K562 (cell line): Measurements from ENCODE around the gene ZNF335. TPM values are rescaled to one million over a fixed set of nuclear protein-coding genes. Genes with fewer than 3 reads are reported as not detected.

ENCODE experiments used
- ADNP ChIP-seq: fragments of 200-800 bp; sonication (Bioruptor generic); IDR thresholded peaks from 2 replicates; pipeline ENCODE4 v1.6.1; 2016; ENCODE audit warnings: missing genetic modification characterization, missing compliant biosample characterization
- HDAC2 ChIP-seq: fragments of 450-650 bp; IDR thresholded peaks from 2 replicates; pipeline ENCODE4 v1.6.1; 2016; ENCODE audit warnings: mild to moderate bottlenecking
- HLTF ChIP-seq: fragments of 450-650 bp; IDR thresholded peaks from 2 replicates; pipeline ENCODE4 v1.6.1; 2016
- KLF10 ChIP-seq: fragments of 250-450 bp; sonication (Bioruptor Pico); IDR thresholded peaks from 2 replicates; pipeline ENCODE4 v1.6.1; 2021; ENCODE audit warnings: matching md5 sums
- MYNN ChIP-seq, 2 experiments: sonication (generic); formaldehyde crosslinking in 1 of 2; IDR thresholded peaks; 2 replicates each; pipeline versions ENCODE4 v1.5.0 to v1.6.1; 2016 to 2020; ENCODE audit warnings: antibody characterized with exemption in 1 of 2, missing genetic modification reagents in 1 of 2
- NCOA4 ChIP-seq: fragments of 450-650 bp; IDR thresholded peaks from 2 replicates; pipeline ENCODE4 v1.6.1; 2018; ENCODE audit warnings: mild to moderate bottlenecking; ENCODE audit not compliant: partially characterized antibody
- PPARD ChIP-seq: fragments of 250-450 bp; sonication (Bioruptor Pico); IDR thresholded peaks from 2 replicates; pipeline ENCODE4 v1.8.0; 2022; ENCODE audit warnings: inconsistent platforms, mild to moderate bottlenecking, moderate library complexity
- PTTG1 ChIP-seq: fragments of 450-650 bp; IDR thresholded peaks from 2 replicates; pipeline ENCODE4 v1.6.1; 2016; ENCODE audit warnings: low read depth, mild to moderate bottlenecking, missing genetic modification characterization, missing compliant biosample characterization
- SAP30 ChIP-seq: fragments of 200-600 bp; sonication (generic); IDR thresholded peaks from 2 replicates; pipeline ENCODE4 v1.6.1; 2012; ENCODE audit warnings: borderline replicate concordance, low read depth, mild to moderate bottlenecking, moderate library complexity, low read length, control low read depth, inconsistent platforms; ENCODE audit not compliant: insufficient read depth, poor library complexity, severe bottlenecking
- SMAD1 ChIP-seq: fragments of 150-350 bp; IDR thresholded peaks from 2 replicates; pipeline ENCODE4 v1.6.1; 2014; ENCODE audit warnings: low read length, low read depth; ENCODE audit not compliant: partially characterized antibody
- SMARCA5 ChIP-seq: fragments of 450-650 bp; IDR thresholded peaks from 2 replicates; pipeline ENCODE4 v1.6.1; 2016
- ZFP36 ChIP-seq: fragments of 150-350 bp; IDR thresholded peaks from 2 replicates; pipeline ENCODE4 v1.6.1; 2018; ENCODE audit warnings: low read length, low read depth; ENCODE audit not compliant: partially characterized antibody
- ZNF140 ChIP-seq: fragments of 250-450 bp; sonication (Bioruptor Pico); IDR thresholded peaks from 2 replicates; pipeline ENCODE4 v1.8.0; 2021; ENCODE audit warnings: moderate library complexity, mild to moderate bottlenecking, inconsistent platforms
- ZNF3 ChIP-seq: fragments of 250-450 bp; sonication (Bioruptor Pico); IDR thresholded peaks from 2 replicates; pipeline ENCODE4 v1.5.0; 2021; ENCODE audit warnings: mild to moderate bottlenecking, moderate library complexity
- polyA plus RNA-seq, 8 experiments: library from polyadenylated mRNA; depleted of rRNA in 4 of 8; stranded (reverse) in 5 of 8; unstranded in 3 of 8; fragments of >200 nt; fragmentation: Nextera tagmentation in 2 of 8; fragmentation: Illumina TruSeq in 1 of 8; extraction: Ambion mirVana in 2 of 8; extraction: Trizol in 1 of 8; gene quantifications; 2 replicates each; pipeline versions ENCODE4 v1.2.1 to v1.2.3, GENCODE V29; 2011 to 2014; ENCODE audit warnings: inconsistent platforms in 1 of 8, missing spikeins in 1 of 8
- total RNA-seq, 7 experiments: library from RNA; depleted of rRNA in 6 of 7; stranded (reverse); fragments of >200 nt in 6 of 7; fragmentation: Illumina TruSeq in 2 of 7; extraction: Trizol in 2 of 7; gene quantifications; 2 replicates each; pipeline versions ENCODE4 v1.2.1 to v1.2.3, GENCODE V29; 2011 to 2021; ENCODE audit warnings: low replicate concordance in 1 of 7
- TF ChIP-seq, protein P1 (sequence below): sonication (generic); formaldehyde crosslinking; IDR thresholded peaks from 2 replicates; pipeline ENCODE4 v1.8.0; 2022; ENCODE audit warnings: missing genetic modification reagents, mild to moderate bottlenecking, borderline replicate concordance
- TF ChIP-seq, protein P2 (sequence below): fragments of 450-650 bp; IDR thresholded peaks from 2 replicates; pipeline ENCODE4 v1.6.1; 2016; ENCODE audit warnings: missing biosample characterization, missing genetic modification characterization
- TF ChIP-seq, protein P3 (sequence below), 2 experiments: fragments of 250-450 bp in 1 of 2; fragments of 450-650 bp in 1 of 2; sonication (Bioruptor Pico) in 1 of 2; IDR thresholded peaks; 2 replicates each; pipeline versions ENCODE4 v1.6.1 to v1.8.0; 2016 to 2021; ENCODE audit warnings: mild to moderate bottlenecking in 2 of 2, moderate library complexity in 2 of 2, missing compliant biosample characterization in 1 of 2, missing genetic modification characterization in 1 of 2
- TF ChIP-seq, protein P4 (sequence below): conservative IDR thresholded peaks from 2 replicates; pipeline ENCODE4 v1.6.1; 2011; ENCODE audit warnings: low read depth, mild to moderate bottlenecking, low read length; ENCODE audit not compliant: control insufficient read depth
- TF ChIP-seq, protein P5 (sequence below), 2 experiments: fragments of 450-650 bp in 1 of 2; sonication (generic) in 1 of 2; formaldehyde crosslinking in 1 of 2; IDR thresholded peaks in 1 of 2; conservative IDR thresholded peaks in 1 of 2; 2 replicates each; pipeline versions ENCODE4 v1.6.1 to v1.8.1; 2016 to 2023; ENCODE audit warnings: mild to moderate bottlenecking in 2 of 2, moderate library complexity in 2 of 2, inconsistent platforms in 1 of 2, missing genetic modification reagents in 1 of 2
- TF ChIP-seq, protein P6 (sequence below), 2 experiments: fragments of 450-650 bp; conservative IDR thresholded peaks; 2 replicates each; pipeline ENCODE4 v1.6.1; 2017; ENCODE audit warnings: mild to moderate bottlenecking in 2 of 2, moderate library complexity in 2 of 2

Gene ZNF335
- total and polyA plus RNA-seq, 9 of the 15 experiments (the other 6 are each of a cell fraction or from before 2014, with no cell fraction given) = 0.39 to 16.0 (median 7.6) TPM

DNA sequence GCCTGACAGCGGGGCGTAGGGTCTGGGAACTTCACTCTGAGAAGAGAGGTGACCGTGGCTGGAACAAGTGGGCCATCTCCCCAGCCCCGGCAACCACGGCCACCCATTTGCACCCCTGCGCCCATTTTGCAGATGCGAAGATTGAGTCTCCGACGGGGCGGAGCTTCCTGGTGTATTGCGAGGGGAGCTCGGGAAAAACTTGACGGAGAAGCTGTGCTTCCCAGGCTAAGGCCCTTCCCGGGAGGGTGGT lies 653 bp downstream of the ZNF335 start (continued):
- TF ChIP-seq NCOA4 (peak; percentile 94), MYNN (IDR thresholded peaks at IDR 0.05) (no peak), MYNN (CRISPR knock-in tag; IDR thresholded peaks at IDR 0.05) (no peak), ZNF140 (0 out of 2 replicates have a peak, but pooled peaks have one; percentile 7), SAP30 (peak; percentile 57), PTTG1 (0 out of 2 replicates have a peak, but pooled peaks have one; percentile 17), ADNP (peak; percentile 100), ZFP36 (peak; percentile 52), SMAD1 (no peak), KLF10 (no peak), HDAC2 (peak; percentile 100), HLTF (peak; percentile 21; the same call in 1 of the 2 replicates), ZNF3 (CRISPR knock-in tag) (no peak), SMARCA5 (peak; percentile 100), PPARD (CRISPR knock-in tag) (no peak)
- TF ChIP-seq, protein P1, sequence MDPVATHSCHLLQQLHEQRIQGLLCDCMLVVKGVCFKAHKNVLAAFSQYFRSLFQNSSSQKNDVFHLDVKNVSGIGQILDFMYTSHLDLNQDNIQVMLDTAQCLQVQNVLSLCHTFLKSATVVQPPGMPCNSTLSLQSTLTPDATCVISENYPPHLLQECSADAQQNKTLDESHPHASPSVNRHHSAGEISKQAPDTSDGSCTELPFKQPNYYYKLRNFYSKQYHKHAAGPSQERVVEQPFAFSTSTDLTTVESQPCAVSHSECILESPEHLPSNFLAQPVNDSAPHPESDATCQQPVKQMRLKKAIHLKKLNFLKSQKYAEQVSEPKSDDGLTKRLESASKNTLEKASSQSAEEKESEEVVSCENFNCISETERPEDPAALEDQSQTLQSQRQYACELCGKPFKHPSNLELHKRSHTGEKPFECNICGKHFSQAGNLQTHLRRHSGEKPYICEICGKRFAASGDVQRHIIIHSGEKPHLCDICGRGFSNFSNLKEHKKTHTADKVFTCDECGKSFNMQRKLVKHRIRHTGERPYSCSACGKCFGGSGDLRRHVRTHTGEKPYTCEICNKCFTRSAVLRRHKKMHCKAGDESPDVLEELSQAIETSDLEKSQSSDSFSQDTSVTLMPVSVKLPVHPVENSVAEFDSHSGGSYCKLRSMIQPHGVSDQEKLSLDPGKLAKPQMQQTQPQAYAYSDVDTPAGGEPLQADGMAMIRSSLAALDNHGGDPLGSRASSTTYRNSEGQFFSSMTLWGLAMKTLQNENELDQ (CRISPR knock-in tag) = 0 out of 2 replicates have a peak, but pooled peaks have one; percentile 2
- TF ChIP-seq, protein P2, sequence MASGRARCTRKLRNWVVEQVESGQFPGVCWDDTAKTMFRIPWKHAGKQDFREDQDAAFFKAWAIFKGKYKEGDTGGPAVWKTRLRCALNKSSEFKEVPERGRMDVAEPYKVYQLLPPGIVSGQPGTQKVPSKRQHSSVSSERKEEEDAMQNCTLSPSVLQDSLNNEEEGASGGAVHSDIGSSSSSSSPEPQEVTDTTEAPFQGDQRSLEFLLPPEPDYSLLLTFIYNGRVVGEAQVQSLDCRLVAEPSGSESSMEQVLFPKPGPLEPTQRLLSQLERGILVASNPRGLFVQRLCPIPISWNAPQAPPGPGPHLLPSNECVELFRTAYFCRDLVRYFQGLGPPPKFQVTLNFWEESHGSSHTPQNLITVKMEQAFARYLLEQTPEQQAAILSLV (tag) = 0 out of 2 replicates have a peak, but pooled peaks have one; percentile 21
- TF ChIP-seq, protein P3, sequence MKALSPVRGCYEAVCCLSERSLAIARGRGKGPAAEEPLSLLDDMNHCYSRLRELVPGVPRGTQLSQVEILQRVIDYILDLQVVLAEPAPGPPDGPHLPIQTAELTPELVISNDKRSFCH (CRISPR knock-in tag; IDR thresholded peaks at IDR 0.05) = no peak
- TF ChIP-seq, protein P3 (tag; IDR thresholded peaks at IDR 0.05) = peak; percentile 89
- TF ChIP-seq, protein P4, sequence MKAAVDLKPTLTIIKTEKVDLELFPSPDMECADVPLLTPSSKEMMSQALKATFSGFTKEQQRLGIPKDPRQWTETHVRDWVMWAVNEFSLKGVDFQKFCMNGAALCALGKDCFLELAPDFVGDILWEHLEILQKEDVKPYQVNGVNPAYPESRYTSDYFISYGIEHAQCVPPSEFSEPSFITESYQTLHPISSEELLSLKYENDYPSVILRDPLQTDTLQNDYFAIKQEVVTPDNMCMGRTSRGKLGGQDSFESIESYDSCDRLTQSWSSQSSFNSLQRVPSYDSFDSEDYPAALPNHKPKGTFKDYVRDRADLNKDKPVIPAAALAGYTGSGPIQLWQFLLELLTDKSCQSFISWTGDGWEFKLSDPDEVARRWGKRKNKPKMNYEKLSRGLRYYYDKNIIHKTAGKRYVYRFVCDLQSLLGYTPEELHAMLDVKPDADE = no peak
- TF ChIP-seq, protein P5, sequence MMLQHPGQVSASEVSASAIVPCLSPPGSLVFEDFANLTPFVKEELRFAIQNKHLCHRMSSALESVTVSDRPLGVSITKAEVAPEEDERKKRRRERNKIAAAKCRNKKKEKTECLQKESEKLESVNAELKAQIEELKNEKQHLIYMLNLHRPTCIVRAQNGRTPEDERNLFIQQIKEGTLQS (IDR thresholded peaks at IDR 0.05) = peak; percentile 4; the same call in 1 of the 2 replicates
- TF ChIP-seq, protein P5 (CRISPR knock-in tag; conservative IDR thresholded peaks at IDR 0.05) = peak; percentile 12; the same call in 1 of the 2 replicates
- TF ChIP-seq, protein P6, sequence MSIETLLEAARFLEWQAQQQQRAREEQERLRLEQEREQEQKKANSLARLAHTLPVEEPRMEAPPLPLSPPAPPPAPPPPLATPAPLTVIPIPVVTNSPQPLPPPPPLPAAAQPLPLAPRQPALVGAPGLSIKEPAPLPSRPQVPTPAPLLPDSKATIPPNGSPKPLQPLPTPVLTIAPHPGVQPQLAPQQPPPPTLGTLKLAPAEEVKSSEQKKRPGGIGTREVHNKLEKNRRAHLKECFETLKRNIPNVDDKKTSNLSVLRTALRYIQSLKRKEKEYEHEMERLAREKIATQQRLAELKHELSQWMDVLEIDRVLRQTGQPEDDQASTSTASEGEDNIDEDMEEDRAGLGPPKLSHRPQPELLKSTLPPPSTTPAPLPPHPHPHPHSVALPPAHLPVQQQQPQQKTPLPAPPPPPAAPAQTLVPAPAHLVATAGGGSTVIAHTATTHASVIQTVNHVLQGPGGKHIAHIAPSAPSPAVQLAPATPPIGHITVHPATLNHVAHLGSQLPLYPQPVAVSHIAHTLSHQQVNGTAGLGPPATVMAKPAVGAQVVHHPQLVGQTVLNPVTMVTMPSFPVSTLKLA (conservative IDR thresholded peaks at IDR 0.05) = no peak
